ENCODE measurements around the gene SPATA31E1.

SPATA31E1 gene

GRCh38 chr9:87868635-87869034, 14.0 kb upstream of the SPATA31E1 start:
- DNase-seq (ENCODE audit: low read depth): no peak
- H3K4me3 ChIP-seq (ENCODE audit: low read depth, low read length): no peak overlapping the region
- TF ChIP-seq, protein P1, sequence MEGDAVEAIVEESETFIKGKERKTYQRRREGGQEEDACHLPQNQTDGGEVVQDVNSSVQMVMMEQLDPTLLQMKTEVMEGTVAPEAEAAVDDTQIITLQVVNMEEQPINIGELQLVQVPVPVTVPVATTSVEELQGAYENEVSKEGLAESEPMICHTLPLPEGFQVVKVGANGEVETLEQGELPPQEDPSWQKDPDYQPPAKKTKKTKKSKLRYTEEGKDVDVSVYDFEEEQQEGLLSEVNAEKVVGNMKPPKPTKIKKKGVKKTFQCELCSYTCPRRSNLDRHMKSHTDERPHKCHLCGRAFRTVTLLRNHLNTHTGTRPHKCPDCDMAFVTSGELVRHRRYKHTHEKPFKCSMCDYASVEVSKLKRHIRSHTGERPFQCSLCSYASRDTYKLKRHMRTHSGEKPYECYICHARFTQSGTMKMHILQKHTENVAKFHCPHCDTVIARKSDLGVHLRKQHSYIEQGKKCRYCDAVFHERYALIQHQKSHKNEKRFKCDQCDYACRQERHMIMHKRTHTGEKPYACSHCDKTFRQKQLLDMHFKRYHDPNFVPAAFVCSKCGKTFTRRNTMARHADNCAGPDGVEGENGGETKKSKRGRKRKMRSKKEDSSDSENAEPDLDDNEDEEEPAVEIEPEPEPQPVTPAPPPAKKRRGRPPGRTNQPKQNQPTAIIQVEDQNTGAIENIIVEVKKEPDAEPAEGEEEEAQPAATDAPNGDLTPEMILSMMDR (IDR thresholded peaks at IDR 0.05; ENCODE audit: control insufficient read depth, extremely low read depth, insufficient read depth): no peak

DNA sequence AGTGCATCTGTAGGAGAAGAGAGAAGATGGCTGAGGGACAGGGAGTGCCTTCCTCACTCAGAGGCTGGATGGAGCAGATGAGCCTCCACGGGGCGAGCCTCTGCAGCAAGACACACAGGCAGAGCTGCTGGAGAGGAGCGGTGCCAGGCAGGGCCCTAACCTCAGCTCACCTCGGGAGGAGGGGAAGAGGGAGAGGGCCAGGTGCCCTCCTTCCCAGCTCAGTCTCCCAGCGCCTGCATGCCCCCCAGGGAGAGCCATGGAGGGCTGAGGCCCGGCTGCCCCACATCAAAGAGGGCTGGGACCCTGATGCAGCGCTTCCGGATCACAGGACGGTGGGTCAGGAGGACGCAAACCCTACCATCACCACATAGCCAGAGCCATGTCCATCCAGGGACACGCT, 13.6 kb upstream of the SPATA31E1 start:
- TF ChIP-seq, protein P1 (IDR thresholded peaks at IDR 0.05; ENCODE audit: control insufficient read depth, extremely low read depth, insufficient read depth): no peak
- DNase-seq (ENCODE audit: low read depth): no peak
- no peak overlapping the region for H3K4me3 ChIP-seq (ENCODE audit: low read depth, low read length)

DNA sequence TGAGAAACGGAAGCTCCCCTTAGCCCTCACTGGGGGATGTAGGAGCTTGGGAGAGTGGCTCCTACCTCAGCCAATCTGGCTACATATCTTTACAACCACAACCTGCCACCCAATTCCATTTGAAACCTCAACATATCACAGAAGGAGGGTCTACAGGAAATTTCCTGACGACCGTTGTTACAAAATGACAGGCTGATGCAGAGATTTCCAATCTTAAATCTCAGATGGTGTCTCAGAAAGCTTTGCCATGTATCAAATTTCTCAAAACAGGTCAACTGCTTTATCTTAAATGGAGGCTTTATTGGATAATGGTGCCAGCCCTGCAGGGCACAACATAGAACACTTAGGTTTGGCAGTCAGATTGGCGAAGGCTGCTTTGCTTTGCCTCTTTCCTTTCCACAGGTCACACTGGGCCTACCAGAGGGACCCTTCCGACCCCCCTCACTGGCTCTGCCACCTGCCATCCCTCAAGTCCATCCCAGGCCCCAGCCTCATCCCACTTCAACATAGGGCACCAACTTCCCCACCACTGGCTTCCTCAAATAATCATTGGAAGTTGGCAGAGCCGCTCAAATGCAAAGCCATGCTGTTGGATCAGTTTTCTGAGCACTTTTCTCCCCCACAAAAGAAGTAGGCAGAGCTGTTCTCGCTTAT, 11.1 kb upstream of the SPATA31E1 start:
- TF ChIP-seq, protein P1 (IDR thresholded peaks at IDR 0.05; ENCODE audit: control insufficient read depth, extremely low read depth, insufficient read depth): no peak
- H3K4me3 ChIP-seq (ENCODE audit: low read depth, low read length): no peak overlapping the region
- no peak for DNase-seq (ENCODE audit: low read depth)

DNA sequence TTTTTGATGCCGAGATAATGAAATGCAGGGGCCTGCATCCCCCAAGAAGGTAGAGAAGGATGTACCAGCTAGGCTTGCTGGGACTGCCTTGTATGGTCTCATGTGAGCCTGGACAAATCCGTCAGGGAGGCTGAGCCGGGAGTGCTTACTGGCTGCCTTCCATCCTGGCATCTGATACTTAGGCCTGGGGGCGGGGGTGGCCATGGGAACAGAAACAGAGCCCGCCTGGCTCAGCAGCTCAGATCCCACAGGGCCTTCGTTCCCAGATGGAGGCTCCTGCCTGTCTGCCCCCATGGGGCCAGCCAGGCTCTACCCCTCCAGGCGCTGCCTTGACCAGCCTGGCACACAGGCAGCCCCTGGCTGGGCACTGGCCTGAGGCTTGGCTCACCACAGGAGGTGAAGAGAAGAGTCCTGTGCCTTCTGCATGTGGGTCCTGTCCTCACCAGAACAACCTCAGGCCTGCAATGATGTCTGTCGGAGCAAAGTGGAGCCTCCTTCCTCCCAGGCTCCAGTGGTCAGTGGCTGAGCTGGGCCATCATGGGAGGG, 10.5 kb upstream of the SPATA31E1 start:
- no peak overlapping the region for H3K4me3 ChIP-seq (ENCODE audit: low read depth, low read length)
- TF ChIP-seq, protein P1 (IDR thresholded peaks at IDR 0.05; ENCODE audit: control insufficient read depth, extremely low read depth, insufficient read depth): no peak
- no peak for DNase-seq (ENCODE audit: low read depth)

GRCh38 chr9:87873607-87874303, 8.9 kb upstream of the SPATA31E1 start:
- TF ChIP-seq, protein P1 (IDR thresholded peaks at IDR 0.05; ENCODE audit: control insufficient read depth, extremely low read depth, insufficient read depth): no peak
- no peak overlapping the region for H3K4me3 ChIP-seq (ENCODE audit: low read depth, low read length)
- DNase-seq (ENCODE audit: low read depth): no peak

GRCh38 chr9:87874304-87874623, 8.4 kb upstream of the SPATA31E1 start:
- TF ChIP-seq, protein P1 (IDR thresholded peaks at IDR 0.05; ENCODE audit: control insufficient read depth, extremely low read depth, insufficient read depth): no peak
- H3K4me3 ChIP-seq (ENCODE audit: low read depth, low read length): no peak overlapping the region
- no peak for DNase-seq (ENCODE audit: low read depth)
